Mesendoderm (in vitro differentiated cells): Measurements from ENCODE around the gene PIEZO2.

Experiments
- DNase-seq: peaks from one replicate; pipeline ENCODE4 v3.0.0; 2013
- H2AK5ac ChIP-seq: 2 replicates; pipeline ENCODE4 v1.6.1; 2013; ENCODE audit warnings: low read length, inconsistent platforms
- H2BK120ac ChIP-seq: 2 replicates; pipeline ENCODE4 v1.6.1; 2013; ENCODE audit warnings: low read depth, mild to moderate bottlenecking, low read length, moderate library complexity, mixed read lengths
- H2BK15ac ChIP-seq: replicated peaks from 2 replicates; pipeline ENCODE4 v1.6.1; 2013; ENCODE audit warnings: low read depth, mild to moderate bottlenecking, moderate library complexity
- H2BK5ac ChIP-seq: 2 replicates; pipeline ENCODE4 v1.6.1; 2013; ENCODE audit warnings: low read length, inconsistent platforms
- H3K18ac ChIP-seq: 2 replicates; pipeline ENCODE4 v1.6.1; 2013; ENCODE audit warnings: mild to moderate bottlenecking, low read length, mixed read lengths
- H3K23ac ChIP-seq: one replicate; pipeline ENCODE4 v1.6.1; 2013; ENCODE audit warnings: low read length
- H3K27ac ChIP-seq: 2 replicates; pipeline ENCODE4 v1.5.1; 2013; ENCODE audit warnings: low read depth, mild to moderate bottlenecking, inconsistent platforms, low read length, moderate library complexity
- H3K27me3 ChIP-seq: 2 replicates; pipeline ENCODE4 v1.6.1; 2013; ENCODE audit warnings: low read length, control low read depth, mild to moderate bottlenecking, inconsistent platforms; ENCODE audit not compliant: insufficient read depth, poor library complexity
- H3K36me3 ChIP-seq: 2 replicates; pipeline ENCODE4 v1.6.1; 2013; ENCODE audit warnings: low read length, inconsistent platforms; ENCODE audit not compliant: control insufficient read depth, insufficient read depth
- H3K4ac ChIP-seq: one replicate; pipeline ENCODE4 v1.6.1; 2013; ENCODE audit warnings: low read depth, mild to moderate bottlenecking, low read length, moderate library complexity
- H3K4me1 ChIP-seq: 2 replicates; pipeline ENCODE4 v1.6.1; 2013; ENCODE audit warnings: low read depth, low read length, inconsistent platforms; ENCODE audit not compliant: control insufficient read depth
- H3K4me2 ChIP-seq: 2 replicates; pipeline ENCODE4 v1.6.1; 2013; ENCODE audit warnings: low read length
- H3K4me3 ChIP-seq: 2 replicates; pipeline ENCODE4 v1.5.1; 2013; ENCODE audit warnings: mild to moderate bottlenecking, low read length
- H3K56ac ChIP-seq: one replicate; pipeline ENCODE4 v1.6.1; 2013; ENCODE audit warnings: low read length
- H3K79me1 ChIP-seq: 2 replicates; pipeline ENCODE4 v1.6.1; 2013; ENCODE audit warnings: low read length, inconsistent platforms
- H3K79me2 ChIP-seq: 2 replicates; pipeline ENCODE4 v1.6.1; 2013; ENCODE audit warnings: mild to moderate bottlenecking, low read length; ENCODE audit not compliant: control insufficient read depth, insufficient read depth
- H3K9ac ChIP-seq: 2 replicates; pipeline ENCODE4 v1.6.1; 2013; ENCODE audit warnings: low read length, inconsistent platforms
- H4K5ac ChIP-seq: one replicate; pipeline ENCODE4 v1.6.1; 2013; ENCODE audit warnings: low read length
- H4K8ac ChIP-seq: one replicate; pipeline ENCODE4 v1.6.1; 2013; ENCODE audit warnings: low read depth, mild to moderate bottlenecking, control low read depth, low read length, moderate library complexity
- WGBS: extraction: QIAGEN DNeasy Blood & Tissue Kit; methylation state at CpG from one replicate; pipeline ENCODE4 v1.1.7; 2013; ENCODE audit warnings: low lambda C conversion rate, missing lambda C conversion rate; ENCODE audit not compliant: insufficient coverage; ENCODE audit errors: extremely low coverage; 5-methylcytosine and 5-hydroxymethylcytosine counted together

Gene PIEZO2

GRCh38 chr18:10928011-10928771, 221.2 kb downstream of the PIEZO2 start:
- Histone ChIP-seq H3K9ac (no peak overlapping the region), H3K23ac (no peak overlapping the region), H3K27me3 (no peaks in the 10 kb centered on the region), H3K18ac (peak overlapping the region; percentile 4), H3K79me2 (no peaks in the 10 kb centered on the region), H3K4me3 (no peak overlapping the region), H3K36me3 (no peaks in the 10 kb centered on the region), H4K5ac (no peak overlapping the region), H3K56ac (peak overlapping the region; percentile 73), H2AK5ac (no peak overlapping the region), H2BK15ac (no peak overlapping the region), H3K27ac (no peak overlapping the region), H3K4me2 (no peak overlapping the region), H2BK120ac (no peak overlapping the region), H2BK5ac (peak overlapping the region; percentile 21), H3K79me1 (no peaks in the 10 kb centered on the region), H3K4ac (no peak overlapping the region), H4K8ac (no peak overlapping the region), H3K4me1 (peaks cover 7% of the 10 kb centered on the region)
- DNase-seq, result no peak
- no CpG with 5 or more reads among the region's 8 CpGs for WGBS

- no CpG with 5 or more reads among the region's 12 CpGs for WGBS
- DNase-seq, result no peak
- Histone ChIP-seq H2BK120ac (no peak overlapping the region), H3K4me1 (peaks cover 8% of the 10 kb centered on the region), H4K8ac (no peak overlapping the region), H3K9ac (no peak overlapping the region), H2BK5ac (no peak overlapping the region), H2BK15ac (no peak overlapping the region), H3K79me1 (no peaks in the 10 kb centered on the region), H3K4me3 (no peak overlapping the region), H3K4me2 (no peak overlapping the region), H3K23ac (no peak overlapping the region), H3K56ac (no peak overlapping the region), H3K27me3 (no peaks in the 10 kb centered on the region), H3K36me3 (no peaks in the 10 kb centered on the region), H2AK5ac (no peak overlapping the region), H3K79me2 (no peaks in the 10 kb centered on the region), H3K18ac (no peak overlapping the region), H3K27ac (no peak overlapping the region), H3K4ac (no peak overlapping the region), H4K5ac (no peak overlapping the region)
These were observed 221.9 kb downstream of the PIEZO2 start for GRCh38 chr18:10927286-10927992.

- Histone ChIP-seq H2AK5ac (no peak overlapping the region), H3K79me2 (no peaks in the 10 kb centered on the region), H3K4me2 (no peak overlapping the region), H4K8ac (no peak overlapping the region), H3K36me3 (no peaks in the 10 kb centered on the region), H3K4me3 (no peak overlapping the region), H3K18ac (no peak overlapping the region), H3K4ac (peak overlapping the region; percentile 62), H3K27me3 (no peaks in the 10 kb centered on the region), H3K79me1 (no peaks in the 10 kb centered on the region), H2BK120ac (no peak overlapping the region), H3K27ac (no peak overlapping the region), H3K9ac (no peak overlapping the region), H3K23ac (no peak overlapping the region), H2BK15ac (no peak overlapping the region), H3K56ac (no peak overlapping the region), H2BK5ac (no peak overlapping the region), H4K5ac (no peak overlapping the region), H3K4me1 (peaks cover 9% of the 10 kb centered on the region)
- no peak for DNase-seq
- no CpG with 5 or more reads among the region's 13 CpGs for WGBS
These were observed 222.7 kb downstream of the PIEZO2 start for GRCh38 chr18:10926621-10927161.

- Histone ChIP-seq H2BK5ac (no peak overlapping the region), H3K23ac (no peak overlapping the region), H3K9ac (no peak overlapping the region), H3K56ac (no peak overlapping the region), H4K8ac (no peak overlapping the region), H3K27me3 (no peaks in the 10 kb centered on the region), H3K4me3 (no peak overlapping the region), H3K4me1 (peaks cover 9% of the 10 kb centered on the region), H3K4me2 (no peak overlapping the region), H2AK5ac (no peak overlapping the region), H3K27ac (no peak overlapping the region), H3K79me2 (no peaks in the 10 kb centered on the region), H3K79me1 (no peaks in the 10 kb centered on the region), H3K18ac (no peak overlapping the region), H4K5ac (no peak overlapping the region), H2BK120ac (no peak overlapping the region), H3K36me3 (no peaks in the 10 kb centered on the region), H3K4ac (no peak overlapping the region), H2BK15ac (no peak overlapping the region)
- DNase-seq, result no peak
- no CpG with 5 or more reads among the region's 4 CpGs for WGBS
These were observed 225.1 kb downstream of the PIEZO2 start for GRCh38 chr18:10924290-10924689.

GRCh38 chr18:10923551-10924070, 225.8 kb downstream of the PIEZO2 start:
- H3K27me3 ChIP-seq, result no peaks in the 10 kb centered on the region
- H2BK120ac ChIP-seq, result no peak overlapping the region
- H3K4me2 ChIP-seq, result no peak overlapping the region
- no peak overlapping the region for H2BK5ac ChIP-seq
- H3K27ac ChIP-seq, result no peak overlapping the region
- no peak overlapping the region for H2BK15ac ChIP-seq
- H3K4me1 ChIP-seq, result peaks cover 6% of the 10 kb centered on the region
- H4K8ac ChIP-seq, result no peak overlapping the region
- no peaks in the 10 kb centered on the region for H3K79me2 ChIP-seq
- DNase-seq, result no peak
- H3K23ac ChIP-seq, result no peak overlapping the region
- no peak overlapping the region for H3K4me3 ChIP-seq
- H2AK5ac ChIP-seq, result no peak overlapping the region
- H3K18ac ChIP-seq, result peak overlapping the region; percentile 75
- H3K79me1 ChIP-seq, result no peaks in the 10 kb centered on the region
- H4K5ac ChIP-seq, result no peak overlapping the region
- no peak overlapping the region for H3K9ac ChIP-seq
- no CpG with 5 or more reads among the region's 1 CpG for WGBS
- H3K56ac ChIP-seq, result peak overlapping the region; percentile 45
- no peak overlapping the region for H3K4ac ChIP-seq
- no peaks in the 10 kb centered on the region for H3K36me3 ChIP-seq
